Large intestine (tissue), 3 donors: ENCODE results near the gene LCN9. TPM values are rescaled to one million over a fixed set of nuclear protein-coding genes. Genes with fewer than 3 reads are reported as not detected.

Experiments
- DNase-seq, 2 donors: peaks; one replicate each; pipeline versions ENCODE4 v3.0.0 to v3.0.0-alpha.2; 2013
- H3K27ac ChIP-seq: one replicate; pipeline ENCODE4 v1.5.1; 2013; ENCODE audit warnings: low read length
- H3K27me3 ChIP-seq: 2 replicates; pipeline ENCODE4 v1.6.1; 2013; ENCODE audit warnings: low read length; ENCODE audit not compliant: control insufficient read depth, insufficient read depth
- H3K36me3 ChIP-seq: 2 replicates; pipeline ENCODE4 v1.6.1; 2013; ENCODE audit warnings: low read length; ENCODE audit not compliant: control insufficient read depth, insufficient read depth
- H3K4me1 ChIP-seq: one replicate; pipeline ENCODE4 v1.6.1; 2013; ENCODE audit warnings: low read length; ENCODE audit not compliant: control insufficient read depth, insufficient read depth
- H3K4me3 ChIP-seq: one replicate; pipeline ENCODE4 v1.5.1; 2013; ENCODE audit warnings: low read length
- H3K9me3 ChIP-seq: one replicate; pipeline ENCODE4 v1.6.1; 2013; ENCODE audit warnings: mild to moderate bottlenecking, low read depth, low read length, moderate library complexity; ENCODE audit not compliant: control insufficient read depth
- WGBS: methylation state at CpG from one replicate; pipeline ENCODE4 v1.1.5; 2013; ENCODE audit warnings: low lambda C conversion rate; ENCODE audit not compliant: insufficient coverage; 5-methylcytosine and 5-hydroxymethylcytosine counted together
- polyA plus RNA-seq: library from polyadenylated mRNA; unstranded; fragments of 120-200 nt; gene quantifications from one replicate; pipeline ENCODE4 v1.2.1, GENCODE V29; 2013

LCN9 gene
- polyA plus RNA-seq, 1 donor, result not detected

- H3K27me3 ChIP-seq, result no peaks in the 10 kb centered on the region
- DNase-seq, result no peak
- no peaks in the 10 kb centered on the region for H3K36me3 ChIP-seq
- no peak overlapping the region for H3K27ac ChIP-seq
- WGBS, result no CpG with 5 or more reads among the region's 15 CpGs
- no peaks in the 10 kb centered on the region for H3K9me3 ChIP-seq
- no peaks in the 10 kb centered on the region for H3K4me1 ChIP-seq
- H3K4me3 ChIP-seq, result no peak overlapping the region
Observed at GRCh38 chr9:135687216-135687615, 24.1 kb downstream of the LCN9 start.

GRCh38 chr9:135689011-135689410 is 25.9 kb downstream of the LCN9 start:
- Histone ChIP-seq H3K27me3 (no peaks in the 10 kb centered on the region), H3K9me3 (no peaks in the 10 kb centered on the region), H3K27ac (no peak overlapping the region), H3K4me3 (no peak overlapping the region), H3K36me3 (no peaks in the 10 kb centered on the region), H3K4me1 (no peaks in the 10 kb centered on the region)
- DNase-seq, result no peak
- no CpG with 5 or more reads among the region's 10 CpGs for whole genome bisulfite sequencing

- H3K4me3 ChIP-seq, result no peak overlapping the region
- H3K27me3 ChIP-seq, result no peaks in the 10 kb centered on the region
- DNase-seq, result no peak
- no peaks in the 10 kb centered on the region for H3K36me3 ChIP-seq
- H3K4me1 ChIP-seq, result no peaks in the 10 kb centered on the region
- no CpG with 5 or more reads among the region's 19 CpGs for WGBS
- no peak overlapping the region for H3K27ac ChIP-seq
- H3K9me3 ChIP-seq, result no peaks in the 10 kb centered on the region
Observed at GRCh38 chr9:135690836-135691570, 27.9 kb downstream of the LCN9 start.

- WGBS, result no CpG with 5 or more reads among the region's 11 CpGs
- Histone ChIP-seq H3K4me1 (no peaks in the 10 kb centered on the region), H3K27me3 (no peaks in the 10 kb centered on the region), H3K9me3 (no peaks in the 10 kb centered on the region), H3K27ac (no peak overlapping the region), H3K36me3 (no peaks in the 10 kb centered on the region), H3K4me3 (no peak overlapping the region)
- no peak for DNase-seq
Observed at GRCh38 chr9:135692410-135692809, 29.3 kb downstream of the LCN9 start.

- WGBS, result no CpG with 5 or more reads among the region's 16 CpGs
- Histone ChIP-seq H3K4me1 (no peaks in the 10 kb centered on the region), H3K27me3 (no peaks in the 10 kb centered on the region), H3K9me3 (no peaks in the 10 kb centered on the region), H3K27ac (no peak overlapping the region), H3K4me3 (no peak overlapping the region), H3K36me3 (no peaks in the 10 kb centered on the region)
- DNase-seq, result no peak
Observed at GRCh38 chr9:135693265-135693664, 30.2 kb downstream of the LCN9 start.

- Histone ChIP-seq H3K4me1 (no peaks in the 10 kb centered on the region), H3K36me3 (no peaks in the 10 kb centered on the region), H3K4me3 (no peak overlapping the region), H3K27ac (no peak overlapping the region), H3K27me3 (no peaks in the 10 kb centered on the region), H3K9me3 (no peaks in the 10 kb centered on the region)
- WGBS, result no CpG with 5 or more reads among the region's 11 CpGs
- no peak for DNase-seq
Observed at GRCh38 chr9:135693771-135694170, 30.7 kb downstream of the LCN9 start.

- no peak overlapping the region for H3K4me3 ChIP-seq
- no peak overlapping the region for H3K27ac ChIP-seq
- WGBS, result no CpG with 5 or more reads among the region's 18 CpGs
- H3K9me3 ChIP-seq, result no peaks in the 10 kb centered on the region
- H3K4me1 ChIP-seq, result no peaks in the 10 kb centered on the region
- H3K36me3 ChIP-seq, result no peaks in the 10 kb centered on the region
- H3K27me3 ChIP-seq, result no peaks in the 10 kb centered on the region
- DNase-seq, result no peak
Observed at GRCh38 chr9:135694414-135694813, 31.3 kb downstream of the LCN9 start.

GRCh38 chr9:135695036-135695435 is 31.9 kb downstream of the LCN9 start:
- H3K36me3 ChIP-seq, result no peaks in the 10 kb centered on the region
- WGBS, result no CpG with 5 or more reads among the region's 16 CpGs
- no peak overlapping the region for H3K4me3 ChIP-seq
- H3K4me1 ChIP-seq, result no peaks in the 10 kb centered on the region
- H3K9me3 ChIP-seq, result no peaks in the 10 kb centered on the region
- H3K27me3 ChIP-seq, result no peaks in the 10 kb centered on the region
- no peak overlapping the region for H3K27ac ChIP-seq
- DNase-seq, result no peak

- DNase-seq, result no peak
- Histone ChIP-seq H3K36me3 (no peaks in the 10 kb centered on the region), H3K9me3 (no peaks in the 10 kb centered on the region), H3K4me3 (no peak overlapping the region), H3K27ac (no peak overlapping the region), H3K4me1 (no peaks in the 10 kb centered on the region), H3K27me3 (peaks cover 2% of the 10 kb centered on the region)
- no CpG with 5 or more reads among the region's 12 CpGs for WGBS
Observed at GRCh38 chr9:135695642-135696041, 32.5 kb downstream of the LCN9 start.

- H3K27me3 ChIP-seq, result peaks cover 4% of the 10 kb centered on the region
- no peak overlapping the region for H3K4me3 ChIP-seq
- no CpG with 5 or more reads among the region's 16 CpGs for WGBS
- DNase-seq, result no peak
- no peak overlapping the region for H3K27ac ChIP-seq
- H3K36me3 ChIP-seq, result no peaks in the 10 kb centered on the region
- no peaks in the 10 kb centered on the region for H3K4me1 ChIP-seq
- no peaks in the 10 kb centered on the region for H3K9me3 ChIP-seq
Observed at GRCh38 chr9:135696446-135696845, 33.3 kb downstream of the LCN9 start.

GRCh38 chr9:135697226-135697625 is 34.1 kb downstream of the LCN9 start:
- Histone ChIP-seq H3K36me3 (no peaks in the 10 kb centered on the region), H3K4me1 (no peaks in the 10 kb centered on the region), H3K27ac (no peak overlapping the region), H3K4me3 (no peak overlapping the region), H3K27me3 (peaks cover 6% of the 10 kb centered on the region), H3K9me3 (no peaks in the 10 kb centered on the region)
- no peak for DNase-seq
- WGBS, result no CpG with 5 or more reads among the region's 15 CpGs
